Activated T-cell treated with anti-CD3 and anti-CD28 coated beads, Interleukin-2, amount 50 U/mL, for 72 hours (primary cell): Measurements from ENCODE around the gene SLC31A2. TPM values are rescaled to one million over a fixed set of nuclear protein-coding genes. Genes with fewer than 3 reads are reported as not detected.

ENCODE experiments used
- total RNA-seq, 2 donors: library from RNA; stranded (reverse); gene quantifications; one replicate each; pipeline ENCODE4 v1.2.3, GENCODE V29; 2022

The SLC31A2 gene
- total RNA-seq, 2 donors from 2014 or later = 3.9 to 4.2 TPM

Other genes starting within 250 kb of the SLC31A2 start
- under 1 TPM; 0.49 to 0.89 TPM for gene ZNF883, start 138.8 kb upstream of the SLC31A2 start, total RNA-seq
- gene ZFP37, start 94.3 kb upstream of the SLC31A2 start, total RNA-seq = 1 to 10 TPM; 1.2 to 2.1 TPM
- 10 to 100 TPM; 24.7 to 26.0 TPM for gene FKBP15, start 70.3 kb downstream of the SLC31A2 start, total RNA-seq
- 1 to 10 TPM; 7.9 to 8.8 TPM for gene SLC31A1, start 70.5 kb downstream of the SLC31A2 start, total RNA-seq
- 10 to 100 TPM; 45.4 to 58.4 TPM for gene CDC26, start 124.6 kb downstream of the SLC31A2 start, total RNA-seq
- gene PRPF4, start 124.7 kb downstream of the SLC31A2 start, total RNA-seq = 10 to 100 TPM; 34.0 to 49.0 TPM
- under 1 TPM; 0.34 to 0.69 TPM for gene RNF183, start 152.4 kb downstream of the SLC31A2 start, total RNA-seq
- 1 to 10 TPM; 1.4 to 3.8 TPM for gene WDR31, start 189.3 kb downstream of the SLC31A2 start, total RNA-seq
- 10 to 100 TPM; 14.3 to 20.2 TPM for gene BSPRY, start 198.5 kb downstream of the SLC31A2 start, total RNA-seq
- gene HDHD3, start 226.0 kb downstream of the SLC31A2 start, total RNA-seq = 10 to 100 TPM; 12.1 to 15.5 TPM